ENCODE results near the gene C11orf68.
A peak's percentile ranks its signal among the peaks of the same experiment; 100 is the strongest.

Gene C11orf68

DNA sequence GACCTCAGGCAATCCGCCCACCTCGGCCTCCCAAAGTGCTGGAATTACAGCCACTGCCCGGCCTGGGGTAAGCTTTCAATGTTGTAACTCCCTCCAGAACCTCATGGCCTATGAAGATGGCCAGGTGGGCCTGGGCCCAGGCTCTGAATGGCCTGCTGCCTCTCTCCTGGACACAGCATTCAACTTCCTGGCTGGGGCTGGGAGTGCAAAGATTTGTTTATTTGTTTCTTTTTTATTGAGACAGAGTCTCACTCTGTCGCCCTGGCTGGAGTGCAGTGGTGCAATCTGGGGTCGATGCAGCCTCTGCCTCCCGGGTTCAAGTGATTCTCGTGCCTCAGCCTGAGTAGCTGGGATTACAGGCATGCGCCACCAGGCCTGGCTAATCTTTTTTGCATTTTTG lies 25.9 kb upstream of the C11orf68 start:
- H3K36me3 ChIP-seq (ENCODE audit: control insufficient read depth, insufficient read depth, low read length) = no peaks in the 10 kb centered on the region
- no peak overlapping the region for H3K4me3 ChIP-seq (ENCODE audit: insufficient read depth, low read depth, low read length, poor library complexity, severe bottlenecking)
- no peak for DNase-seq
- no peaks in the 10 kb centered on the region for H3K9me3 ChIP-seq (ENCODE audit: control insufficient read depth, low read length)
- no peaks in the 10 kb centered on the region for H3K4me1 ChIP-seq (ENCODE audit: control insufficient read depth, insufficient read depth, low read length, poor library complexity, severe bottlenecking)
- H3K27ac ChIP-seq (ENCODE audit: insufficient read depth, low read length, poor library complexity, severe bottlenecking) = no peak overlapping the region
- no peaks in the 10 kb centered on the region for H3K27me3 ChIP-seq (replicated peaks; ENCODE audit: control insufficient read depth, insufficient read depth, low read length, poor library complexity, severe bottlenecking)

DNA sequence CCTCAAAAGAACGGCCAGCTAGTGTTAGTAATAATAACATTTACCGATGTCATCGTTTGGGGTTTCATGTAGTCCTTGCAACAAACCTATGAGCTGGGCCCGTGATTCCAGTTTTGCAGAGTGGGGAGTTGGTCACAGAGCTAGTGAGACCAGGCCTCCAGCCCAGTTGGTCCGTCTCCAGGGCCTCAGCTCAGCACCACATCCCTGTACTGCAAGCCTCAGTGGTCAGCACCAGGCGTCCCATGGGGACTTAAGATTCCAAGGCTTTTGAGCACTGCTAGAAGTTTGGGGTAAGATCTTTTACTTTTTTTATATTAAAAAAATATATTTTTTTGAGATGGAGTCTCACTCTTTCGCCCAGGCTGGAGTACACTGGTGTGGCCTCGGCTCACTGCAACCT lies 25.3 kb upstream of the C11orf68 start:
- H3K9me3 ChIP-seq (ENCODE audit: control insufficient read depth, low read length) = no peaks in the 10 kb centered on the region
- DNase-seq = no peak
- H3K27me3 ChIP-seq (replicated peaks; ENCODE audit: control insufficient read depth, insufficient read depth, low read length, poor library complexity, severe bottlenecking) = no peaks in the 10 kb centered on the region
- no peaks in the 10 kb centered on the region for H3K4me1 ChIP-seq (ENCODE audit: control insufficient read depth, insufficient read depth, low read length, poor library complexity, severe bottlenecking)
- H3K27ac ChIP-seq (ENCODE audit: insufficient read depth, low read length, poor library complexity, severe bottlenecking) = no peak overlapping the region
- no peaks in the 10 kb centered on the region for H3K36me3 ChIP-seq (ENCODE audit: control insufficient read depth, insufficient read depth, low read length)
- no peak overlapping the region for H3K4me3 ChIP-seq (ENCODE audit: insufficient read depth, low read depth, low read length, poor library complexity, severe bottlenecking)

- Histone ChIP-seq H3K27ac (ENCODE audit: insufficient read depth, low read length, poor library complexity, severe bottlenecking) (no peak overlapping the region), H3K9me3 (ENCODE audit: control insufficient read depth, low read length) (no peaks in the 10 kb centered on the region), H3K36me3 (ENCODE audit: control insufficient read depth, insufficient read depth, low read length) (no peaks in the 10 kb centered on the region), H3K4me1 (ENCODE audit: control insufficient read depth, insufficient read depth, low read length, poor library complexity, severe bottlenecking) (no peaks in the 10 kb centered on the region), H3K27me3 (replicated peaks; ENCODE audit: control insufficient read depth, insufficient read depth, low read length, poor library complexity, severe bottlenecking) (no peaks in the 10 kb centered on the region), H3K4me3 (ENCODE audit: insufficient read depth, low read depth, low read length, poor library complexity, severe bottlenecking) (no peak overlapping the region)
- DNase-seq = no peak
Observed at GRCh38 chr11:65942531-65942930, 23.7 kb upstream of the C11orf68 start.

GRCh38 chr11:65941720-65942310 lies 23.0 kb upstream of the C11orf68 start:
- no peak overlapping the region for H3K27ac ChIP-seq (ENCODE audit: insufficient read depth, low read length, poor library complexity, severe bottlenecking)

GRCh38 chr11:65937766-65938165 lies 18.9 kb upstream of the C11orf68 start:
- Histone ChIP-seq H3K27me3 (replicated peaks; ENCODE audit: control insufficient read depth, insufficient read depth, low read length, poor library complexity, severe bottlenecking) (no peaks in the 10 kb centered on the region), H3K27ac (ENCODE audit: insufficient read depth, low read length, poor library complexity, severe bottlenecking) (no peak overlapping the region), H3K36me3 (ENCODE audit: control insufficient read depth, insufficient read depth, low read length) (no peaks in the 10 kb centered on the region), H3K9me3 (ENCODE audit: control insufficient read depth, low read length) (no peaks in the 10 kb centered on the region), H3K4me1 (ENCODE audit: control insufficient read depth, insufficient read depth, low read length, poor library complexity, severe bottlenecking) (no peaks in the 10 kb centered on the region), H3K4me3 (ENCODE audit: insufficient read depth, low read depth, low read length, poor library complexity, severe bottlenecking) (no peak overlapping the region)
- DNase-seq = no peak

More at GRCh38 chr11:65941720-65942310, 23.0 kb upstream of the C11orf68 start:
- Histone ChIP-seq H3K4me3 (ENCODE audit: insufficient read depth, low read depth, low read length, poor library complexity, severe bottlenecking) (no peak overlapping the region), H3K36me3 (ENCODE audit: control insufficient read depth, insufficient read depth, low read length) (no peaks in the 10 kb centered on the region), H3K27me3 (replicated peaks; ENCODE audit: control insufficient read depth, insufficient read depth, low read length, poor library complexity, severe bottlenecking) (no peaks in the 10 kb centered on the region), H3K9me3 (ENCODE audit: control insufficient read depth, low read length) (no peaks in the 10 kb centered on the region), H3K4me1 (ENCODE audit: control insufficient read depth, insufficient read depth, low read length, poor library complexity, severe bottlenecking) (no peaks in the 10 kb centered on the region)
- DNase-seq = no peak

DNA sequence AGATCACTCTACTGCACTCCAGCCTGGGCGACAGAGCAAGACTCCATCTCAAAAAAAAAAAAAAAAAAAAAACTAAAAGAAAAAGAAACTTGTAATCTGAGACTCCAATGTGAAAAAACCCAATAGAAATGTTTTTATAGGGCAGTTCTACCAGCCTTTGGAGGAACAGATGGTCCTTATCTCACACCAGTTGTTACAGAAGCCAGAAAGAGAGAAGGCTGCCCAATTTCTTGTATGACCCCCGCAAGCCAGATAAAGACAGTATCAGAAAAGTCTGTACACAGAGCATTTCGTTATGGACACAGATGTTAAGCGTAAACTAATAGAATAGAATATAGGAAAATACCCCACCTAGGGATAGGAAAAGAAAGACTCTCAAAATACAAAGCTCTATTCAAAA lies 15.2 kb upstream of the C11orf68 start:
- Histone ChIP-seq H3K36me3 (ENCODE audit: control insufficient read depth, insufficient read depth, low read length) (no peaks in the 10 kb centered on the region), H3K27me3 (replicated peaks; ENCODE audit: control insufficient read depth, insufficient read depth, low read length, poor library complexity, severe bottlenecking) (no peaks in the 10 kb centered on the region), H3K4me3 (ENCODE audit: insufficient read depth, low read depth, low read length, poor library complexity, severe bottlenecking) (no peak overlapping the region), H3K27ac (ENCODE audit: insufficient read depth, low read length, poor library complexity, severe bottlenecking) (no peak overlapping the region), H3K4me1 (ENCODE audit: control insufficient read depth, insufficient read depth, low read length, poor library complexity, severe bottlenecking) (peaks cover 3% of the 10 kb centered on the region), H3K9me3 (ENCODE audit: control insufficient read depth, low read length) (no peaks in the 10 kb centered on the region)
- DNase-seq = no peak

DNA sequence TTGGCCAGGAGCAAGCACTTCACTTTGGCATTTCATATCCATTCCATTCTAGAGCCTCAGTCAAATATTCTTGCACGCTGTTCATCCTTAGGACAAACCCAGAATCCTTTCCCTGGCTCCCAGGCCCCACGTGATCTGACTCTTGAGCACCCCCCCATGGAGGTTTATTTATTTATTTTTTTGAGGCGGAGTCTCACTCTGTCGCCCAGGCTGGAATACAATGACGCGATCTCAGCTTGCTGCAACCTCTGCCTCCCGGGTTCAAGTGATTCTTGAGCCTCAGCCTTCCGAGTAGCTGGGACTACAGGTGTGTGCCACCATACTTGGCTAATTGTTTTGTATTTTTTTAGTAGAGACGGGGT lies 13.7 kb upstream of the C11orf68 start:
- DNase-seq = no peak
- H3K4me3 ChIP-seq (ENCODE audit: insufficient read depth, low read depth, low read length, poor library complexity, severe bottlenecking) = no peak overlapping the region
- H3K27ac ChIP-seq (ENCODE audit: insufficient read depth, low read length, poor library complexity, severe bottlenecking) = no peak overlapping the region
- no peaks in the 10 kb centered on the region for H3K27me3 ChIP-seq (replicated peaks; ENCODE audit: control insufficient read depth, insufficient read depth, low read length, poor library complexity, severe bottlenecking)
- H3K4me1 ChIP-seq (ENCODE audit: control insufficient read depth, insufficient read depth, low read length, poor library complexity, severe bottlenecking) = peaks cover 13% of the 10 kb centered on the region
- no peaks in the 10 kb centered on the region for H3K9me3 ChIP-seq (ENCODE audit: control insufficient read depth, low read length)
- no peaks in the 10 kb centered on the region for H3K36me3 ChIP-seq (ENCODE audit: control insufficient read depth, insufficient read depth, low read length)

- Histone ChIP-seq H3K27ac (ENCODE audit: insufficient read depth, low read length, poor library complexity, severe bottlenecking) (no peak overlapping the region), H3K4me3 (ENCODE audit: insufficient read depth, low read depth, low read length, poor library complexity, severe bottlenecking) (no peak overlapping the region), H3K9me3 (ENCODE audit: control insufficient read depth, low read length) (no peaks in the 10 kb centered on the region), H3K4me1 (ENCODE audit: control insufficient read depth, insufficient read depth, low read length, poor library complexity, severe bottlenecking) (peaks cover 15% of the 10 kb centered on the region), H3K27me3 (replicated peaks; ENCODE audit: control insufficient read depth, insufficient read depth, low read length, poor library complexity, severe bottlenecking) (no peaks in the 10 kb centered on the region), H3K36me3 (ENCODE audit: control insufficient read depth, insufficient read depth, low read length) (no peaks in the 10 kb centered on the region)
- DNase-seq = no peak
Observed at GRCh38 chr11:65931773-65932557, 13.1 kb upstream of the C11orf68 start.

DNA sequence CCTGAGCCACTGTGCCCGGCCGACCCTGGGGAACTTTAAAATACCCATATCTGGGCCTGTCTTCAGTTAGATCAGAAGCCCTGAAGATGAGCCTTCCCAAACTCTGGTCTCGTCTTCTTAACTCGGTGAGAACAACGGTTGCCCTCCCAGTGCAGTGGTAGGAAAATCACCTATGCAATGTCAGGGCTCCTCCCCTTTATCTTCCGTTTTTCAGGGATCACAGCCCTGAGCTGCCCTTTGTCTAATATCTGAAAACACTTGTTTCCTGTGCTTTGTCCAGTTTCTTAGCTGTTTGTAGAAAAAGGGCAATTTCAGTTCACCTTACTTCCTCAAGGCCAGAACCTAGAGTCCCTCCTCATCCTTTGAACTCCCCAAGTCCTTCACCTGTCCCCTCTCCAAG lies 9.8 kb upstream of the C11orf68 start:
- no peak for DNase-seq
- peak overlapping the region; percentile 81 for H3K27ac ChIP-seq (ENCODE audit: insufficient read depth, low read length, poor library complexity, severe bottlenecking)

DNA sequence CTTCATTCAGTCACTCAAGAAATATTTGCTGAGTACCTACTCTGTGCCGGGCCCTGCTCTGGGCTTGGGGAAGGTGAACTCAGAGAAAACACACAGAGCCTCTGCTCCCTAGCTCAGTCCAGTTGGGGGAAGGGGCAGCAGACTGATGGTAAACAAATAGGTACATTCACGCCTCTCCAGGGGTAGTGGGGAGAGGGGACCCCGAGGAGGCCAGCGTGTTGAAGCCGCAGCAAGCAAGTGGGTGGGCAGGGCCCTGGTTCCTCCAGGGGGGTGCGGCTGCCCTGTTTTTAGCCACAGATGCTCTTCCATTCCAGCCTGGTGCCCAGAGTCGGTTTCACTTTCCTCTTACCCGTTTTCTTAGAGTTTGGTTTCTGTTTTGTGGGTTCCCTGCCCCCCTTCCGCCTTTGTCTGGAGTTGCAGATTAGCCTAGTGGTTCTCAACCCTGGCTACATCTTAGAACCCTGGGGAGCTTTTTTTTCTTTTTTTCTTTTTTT lies 9.1 kb upstream of the C11orf68 start:
- Histone ChIP-seq H3K36me3 (ENCODE audit: control insufficient read depth, insufficient read depth, low read length) (peaks cover 2% of the 10 kb centered on the region), H3K9me3 (ENCODE audit: control insufficient read depth, low read length) (no peaks in the 10 kb centered on the region), H3K4me1 (ENCODE audit: control insufficient read depth, insufficient read depth, low read length, poor library complexity, severe bottlenecking) (peaks cover 15% of the 10 kb centered on the region), H3K27ac (ENCODE audit: insufficient read depth, low read length, poor library complexity, severe bottlenecking) (peak overlapping the region; percentile 81), H3K4me3 (ENCODE audit: insufficient read depth, low read depth, low read length, poor library complexity, severe bottlenecking) (peak overlapping the region; percentile 31), H3K27me3 (replicated peaks; ENCODE audit: control insufficient read depth, insufficient read depth, low read length, poor library complexity, severe bottlenecking) (no peaks in the 10 kb centered on the region)
- peak; percentile 63 to 72 (median 63) for DNase-seq

More for the DNA sequence above, 9.8 kb upstream of the C11orf68 start:
- Histone ChIP-seq H3K9me3 (ENCODE audit: control insufficient read depth, low read length) (no peaks in the 10 kb centered on the region), H3K4me3 (ENCODE audit: insufficient read depth, low read depth, low read length, poor library complexity, severe bottlenecking) (no peak overlapping the region), H3K27me3 (replicated peaks; ENCODE audit: control insufficient read depth, insufficient read depth, low read length, poor library complexity, severe bottlenecking) (no peaks in the 10 kb centered on the region), H3K36me3 (ENCODE audit: control insufficient read depth, insufficient read depth, low read length) (peaks cover 2% of the 10 kb centered on the region), H3K4me1 (ENCODE audit: control insufficient read depth, insufficient read depth, low read length, poor library complexity, severe bottlenecking) (peaks cover 15% of the 10 kb centered on the region)

Measured in effector memory CD4-positive, alpha-beta T cell (primary cell).